ENCODE data around the gene DAZAP2. TPM values are rescaled to one million over a fixed set of nuclear protein-coding genes. Genes with fewer than 3 reads are reported as not detected.

DAZAP2 gene, protein sequence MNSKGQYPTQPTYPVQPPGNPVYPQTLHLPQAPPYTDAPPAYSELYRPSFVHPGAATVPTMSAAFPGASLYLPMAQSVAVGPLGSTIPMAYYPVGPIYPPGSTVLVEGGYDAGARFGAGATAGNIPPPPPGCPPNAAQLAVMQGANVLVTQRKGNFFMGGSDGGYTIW
- total RNA-seq: 89.1 TPM
- polyA plus RNA-seq: 487 TPM

DNA sequence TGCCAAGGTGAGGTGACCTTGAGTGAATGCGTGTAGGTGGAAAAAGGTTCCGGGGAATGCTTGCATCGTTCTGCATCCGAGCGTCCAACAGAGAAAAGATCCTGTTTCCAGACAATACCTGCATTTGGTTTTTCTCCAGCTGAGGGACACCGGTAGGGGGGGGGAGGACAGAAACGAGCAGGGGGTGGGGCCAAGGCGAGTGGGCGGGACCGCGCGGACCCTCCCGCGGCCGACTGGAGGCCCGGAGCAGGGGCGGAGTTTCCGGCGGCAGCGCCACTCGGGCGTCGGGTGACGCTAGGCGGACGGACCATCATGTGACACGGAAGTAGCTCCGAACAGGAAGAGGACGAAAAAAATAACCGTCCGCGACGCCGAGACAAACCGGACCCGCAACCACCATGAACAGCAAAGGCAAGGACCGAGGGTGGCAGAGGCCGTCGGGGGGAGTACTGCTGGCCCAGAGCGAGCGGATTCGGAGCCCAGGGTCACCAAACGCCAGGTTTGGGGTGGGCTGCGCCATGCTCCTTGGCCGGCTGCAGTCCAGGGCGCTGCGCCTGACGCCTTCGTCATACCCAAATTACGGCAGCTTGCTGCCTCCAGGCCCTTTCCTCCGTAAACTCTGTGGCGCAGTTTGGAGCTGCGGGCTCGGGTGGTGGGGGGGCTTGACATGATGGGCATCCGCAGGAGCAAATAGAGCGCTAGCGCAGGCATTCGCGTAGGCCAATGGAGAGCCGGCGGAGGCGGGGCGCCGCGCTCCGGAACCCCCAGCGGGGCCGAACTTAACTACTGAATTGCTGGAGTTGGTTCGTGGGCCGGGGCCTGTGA lies at the start of gene DAZAP2:
Gene DAZAP2 (plus strand): TSS at position 317 of the 825 bp plus-strand sequence. CDS start 82 bp downstream, at position 399.
- H3K36me3 ChIP-seq (ENCODE audit: insufficient read depth): peaks cover 2% of the 10 kb centered on the region
- WGBS: under 1% methylated on average over 70 of the region's 70 CpGs

GRCh38 chr12:51189790-51190355 lies 48.8 kb upstream of the DAZAP2 start:
- H3K36me3 ChIP-seq (ENCODE audit: insufficient read depth): no peaks in the 10 kb centered on the region

More for the DNA sequence above, at the start of gene DAZAP2:
- Histone ChIP-seq H3K4me1 (ENCODE audit: insufficient read depth) (no peaks in the 10 kb centered on the region), H3K27ac (ENCODE audit: low read depth) (peak within 1 kb of the TSS; percentile 100), H3K4me3 (ENCODE audit: low read depth, low read length) (peak within 1 kb of the TSS; percentile 71)
- peak; percentile 87 for DNase-seq (ENCODE audit: extremely low spot score)

GRCh38 chr12:51190820-51191219 lies 47.8 kb upstream of the DAZAP2 start:
- Histone ChIP-seq H3K36me3 (ENCODE audit: insufficient read depth) (no peaks in the 10 kb centered on the region), H3K4me3 (ENCODE audit: low read depth, low read length) (no peak overlapping the region), H3K27ac (ENCODE audit: low read depth) (no peak overlapping the region), H3K4me1 (ENCODE audit: insufficient read depth) (no peaks in the 10 kb centered on the region)
- whole genome bisulfite sequencing: 90% methylated on average over 4 of the region's 4 CpGs
- no peak for DNase-seq (ENCODE audit: extremely low spot score)

More at GRCh38 chr12:51189790-51190355, 48.8 kb upstream of the DAZAP2 start:
- Histone ChIP-seq H3K4me3 (ENCODE audit: low read depth, low read length) (no peak overlapping the region), H3K4me1 (ENCODE audit: insufficient read depth) (no peaks in the 10 kb centered on the region), H3K27ac (ENCODE audit: low read depth) (no peak overlapping the region)
- no peak for DNase-seq (ENCODE audit: extremely low spot score)
- 90% methylated on average over 14 of the region's 14 CpGs for WGBS

DNA sequence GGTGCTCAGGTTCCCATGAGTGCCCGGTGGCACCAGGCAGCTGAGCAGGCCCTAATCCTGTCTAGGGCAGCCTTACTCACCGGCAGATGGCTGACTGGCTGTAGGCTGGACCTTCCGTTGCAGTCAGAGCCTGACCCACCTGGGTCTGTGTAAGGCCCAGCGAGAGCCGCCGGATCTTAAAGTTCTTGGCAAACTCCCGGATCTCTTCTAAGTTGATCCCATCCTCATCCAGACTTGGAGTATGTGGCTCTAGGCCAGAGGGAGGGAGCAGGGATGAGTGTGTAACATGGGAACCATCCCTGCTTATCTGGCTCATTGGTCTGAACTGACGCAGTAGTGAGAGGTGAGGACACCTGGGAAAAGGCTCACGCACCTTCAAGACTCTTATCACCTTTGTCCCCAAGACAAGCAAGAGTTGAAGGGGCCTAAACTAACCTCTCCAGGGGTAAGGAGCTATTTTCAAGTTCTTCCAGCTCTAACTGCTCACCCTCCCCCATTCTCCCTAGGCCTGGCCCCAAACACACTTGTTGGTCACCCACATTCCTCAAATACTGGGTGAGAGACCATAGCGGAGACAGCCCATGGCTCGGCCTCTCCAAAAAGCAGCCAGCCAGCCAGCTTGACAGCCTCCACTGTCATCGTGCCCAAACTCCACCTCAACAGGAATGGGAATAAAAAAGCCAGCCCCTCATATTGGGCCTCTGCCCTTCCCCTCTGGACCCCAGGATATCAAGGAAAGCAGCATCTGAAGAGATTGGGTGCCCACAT lies 46.9 kb upstream of the DAZAP2 start:
- H3K4me3 ChIP-seq (ENCODE audit: low read depth, low read length): no peak overlapping the region
- H3K36me3 ChIP-seq (ENCODE audit: insufficient read depth): no peaks in the 10 kb centered on the region
- 95% methylated on average over 12 of the region's 12 CpGs for whole genome bisulfite sequencing
- no peak for DNase-seq (ENCODE audit: extremely low spot score)
- no peaks in the 10 kb centered on the region for H3K4me1 ChIP-seq (ENCODE audit: insufficient read depth)
- no peak overlapping the region for H3K27ac ChIP-seq (ENCODE audit: low read depth)

- Histone ChIP-seq H3K4me3 (ENCODE audit: low read depth, low read length) (no peak overlapping the region), H3K36me3 (ENCODE audit: insufficient read depth) (no peaks in the 10 kb centered on the region), H3K4me1 (ENCODE audit: insufficient read depth) (no peaks in the 10 kb centered on the region), H3K27ac (ENCODE audit: low read depth) (no peak overlapping the region)
- no peak for DNase-seq (ENCODE audit: extremely low spot score)
- WGBS: 89% methylated on average over 5 of the region's 5 CpGs
Observed at GRCh38 chr12:51192284-51192671, 46.3 kb upstream of the DAZAP2 start.

DNA sequence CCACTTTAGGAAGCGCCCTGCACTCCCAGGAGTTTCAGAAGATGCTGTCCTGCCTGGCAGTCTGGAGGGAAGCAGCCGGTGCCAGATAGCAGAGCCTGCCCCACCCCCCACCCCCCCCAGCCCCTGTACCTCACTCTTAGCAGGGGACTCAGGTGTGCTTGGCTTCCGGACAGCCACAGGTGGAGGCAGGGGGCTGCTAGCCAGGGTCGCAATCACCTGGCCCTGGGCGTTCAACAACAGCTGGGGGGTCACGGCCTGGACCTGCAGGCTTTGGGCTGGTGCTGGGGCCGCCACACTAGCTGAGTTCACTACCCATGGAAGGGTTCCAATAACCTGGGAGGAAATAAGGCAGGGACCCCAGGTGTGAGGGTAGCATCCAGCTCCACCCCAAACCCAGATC lies 42.8 kb upstream of the DAZAP2 start:
- Histone ChIP-seq H3K27ac (ENCODE audit: low read depth) (no peak overlapping the region), H3K4me1 (ENCODE audit: insufficient read depth) (no peaks in the 10 kb centered on the region), H3K36me3 (ENCODE audit: insufficient read depth) (no peaks in the 10 kb centered on the region), H3K4me3 (ENCODE audit: low read depth, low read length) (no peak overlapping the region)
- no peak for DNase-seq (ENCODE audit: extremely low spot score)
- WGBS: 92% methylated on average over 7 of the region's 7 CpGs

- Histone ChIP-seq H3K4me1 (ENCODE audit: insufficient read depth) (no peaks in the 10 kb centered on the region), H3K4me3 (ENCODE audit: low read depth, low read length) (no peak overlapping the region), H3K27ac (ENCODE audit: low read depth) (no peak overlapping the region), H3K36me3 (ENCODE audit: insufficient read depth) (no peaks in the 10 kb centered on the region)
- 90% methylated on average over 9 of the region's 9 CpGs for WGBS
- no peak for DNase-seq (ENCODE audit: extremely low spot score)
Observed at GRCh38 chr12:51196547-51196946, 42.1 kb upstream of the DAZAP2 start.

DNA sequence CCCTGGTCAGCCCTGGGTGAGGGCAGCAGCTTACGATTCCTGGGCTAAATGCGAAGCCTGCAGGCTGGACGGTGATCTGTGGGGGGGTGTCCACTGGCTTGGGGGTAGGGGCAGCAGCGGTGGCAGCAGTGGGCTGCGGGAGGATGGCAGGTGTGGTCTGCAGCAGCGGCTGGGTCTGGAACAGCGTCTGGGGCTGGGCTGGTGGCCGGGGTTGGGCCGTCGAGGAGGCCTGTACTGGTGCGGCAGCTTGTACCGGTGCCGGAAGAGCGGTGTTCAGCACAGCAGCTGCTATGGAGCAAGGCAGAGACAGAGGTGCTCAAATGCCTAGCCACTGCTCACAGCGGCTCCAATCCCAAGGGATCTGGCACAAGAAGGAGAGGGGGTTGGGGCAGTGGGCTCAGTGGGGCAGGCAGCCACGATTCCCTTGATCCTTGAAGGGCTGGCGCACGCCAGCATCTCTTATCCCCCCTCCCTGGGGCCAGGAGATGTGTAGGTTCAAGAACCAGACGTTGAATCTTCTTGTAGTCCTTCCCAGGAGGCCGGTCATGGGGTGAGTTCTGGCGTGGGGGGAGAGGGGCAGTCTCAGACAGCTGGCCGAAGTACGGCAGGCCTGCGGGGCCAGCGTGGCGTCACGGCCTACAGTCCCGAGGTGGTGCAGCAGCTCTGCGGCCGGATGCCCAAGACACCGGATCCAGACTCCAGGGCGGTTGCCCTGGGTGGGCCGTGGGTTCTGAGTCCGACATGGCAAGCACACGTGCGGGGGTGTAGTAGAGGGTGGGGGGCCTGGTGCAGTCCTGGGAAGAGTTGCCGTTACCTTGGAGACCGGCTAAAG lies 40.7 kb upstream of the DAZAP2 start:
- 91% methylated on average over 38 of the region's 38 CpGs for WGBS
- H3K4me1 ChIP-seq (ENCODE audit: insufficient read depth): no peaks in the 10 kb centered on the region
- no peaks in the 10 kb centered on the region for H3K36me3 ChIP-seq (ENCODE audit: insufficient read depth)
- DNase-seq (ENCODE audit: extremely low spot score): no peak
- H3K27ac ChIP-seq (ENCODE audit: low read depth): no peak overlapping the region
- H3K4me3 ChIP-seq (ENCODE audit: low read depth, low read length): no peak overlapping the region

DNA sequence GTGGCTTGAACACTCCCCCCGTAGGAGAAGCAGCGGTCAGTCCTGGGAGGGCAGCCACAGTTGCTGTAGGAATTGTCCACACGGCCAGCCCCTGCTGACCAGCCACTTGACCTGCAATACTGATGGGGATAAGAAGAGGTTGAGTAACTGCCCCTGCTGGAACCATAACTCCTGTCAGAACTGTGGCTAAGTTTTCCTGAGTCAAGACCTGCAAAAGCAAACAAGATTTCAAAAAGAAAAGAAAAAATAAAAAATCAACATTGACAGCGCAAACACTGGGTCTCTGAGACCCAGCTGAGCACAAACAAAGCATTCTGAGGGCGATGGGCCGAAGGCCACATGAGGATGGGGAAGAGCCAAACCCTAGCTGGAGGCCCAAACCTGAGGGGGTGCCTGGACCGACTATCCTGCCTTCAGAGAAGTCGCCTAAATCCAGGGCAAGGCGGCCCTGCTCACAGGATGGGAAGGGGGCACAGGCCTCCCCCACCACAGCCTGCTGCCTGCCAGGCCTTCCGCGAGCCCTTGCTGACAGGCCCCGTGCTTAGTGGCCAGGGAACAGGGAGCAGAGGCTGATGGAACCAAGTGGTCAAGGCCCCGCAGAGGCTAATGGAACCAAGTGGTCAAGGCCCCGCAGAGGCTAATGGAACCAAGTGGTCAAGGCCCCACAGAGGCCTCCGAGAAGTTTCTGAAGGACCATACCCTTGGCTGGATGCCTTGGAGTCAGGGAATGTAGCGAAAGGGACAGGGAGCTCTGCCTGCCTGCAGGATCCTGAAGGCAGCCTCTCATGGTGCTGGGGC lies 39.9 kb upstream of the DAZAP2 start:
- H3K4me1 ChIP-seq (ENCODE audit: insufficient read depth): no peaks in the 10 kb centered on the region
- no peaks in the 10 kb centered on the region for H3K36me3 ChIP-seq (ENCODE audit: insufficient read depth)
- no peak for DNase-seq (ENCODE audit: extremely low spot score)
- H3K4me3 ChIP-seq (ENCODE audit: low read depth, low read length): no peak overlapping the region
- WGBS: 86% methylated on average over 16 of the region's 16 CpGs
- H3K27ac ChIP-seq (ENCODE audit: low read depth): no peak overlapping the region

GRCh38 chr12:51199366-51199945 lies 39.2 kb upstream of the DAZAP2 start:
- 91% methylated on average over 10 of the region's 10 CpGs for WGBS
- Histone ChIP-seq H3K27ac (ENCODE audit: low read depth) (no peak overlapping the region), H3K4me1 (ENCODE audit: insufficient read depth) (no peaks in the 10 kb centered on the region), H3K4me3 (ENCODE audit: low read depth, low read length) (no peak overlapping the region), H3K36me3 (ENCODE audit: insufficient read depth) (no peaks in the 10 kb centered on the region)
- no peak for DNase-seq (ENCODE audit: extremely low spot score)

- Histone ChIP-seq H3K4me1 (ENCODE audit: insufficient read depth) (no peaks in the 10 kb centered on the region), H3K36me3 (ENCODE audit: insufficient read depth) (no peaks in the 10 kb centered on the region), H3K4me3 (ENCODE audit: low read depth, low read length) (no peak overlapping the region), H3K27ac (ENCODE audit: low read depth) (no peak overlapping the region)
- DNase-seq (ENCODE audit: extremely low spot score): no peak
- 88% methylated on average over 7 of the region's 7 CpGs for WGBS
Observed at GRCh38 chr12:51200156-51200555, 38.5 kb upstream of the DAZAP2 start.

DNA sequence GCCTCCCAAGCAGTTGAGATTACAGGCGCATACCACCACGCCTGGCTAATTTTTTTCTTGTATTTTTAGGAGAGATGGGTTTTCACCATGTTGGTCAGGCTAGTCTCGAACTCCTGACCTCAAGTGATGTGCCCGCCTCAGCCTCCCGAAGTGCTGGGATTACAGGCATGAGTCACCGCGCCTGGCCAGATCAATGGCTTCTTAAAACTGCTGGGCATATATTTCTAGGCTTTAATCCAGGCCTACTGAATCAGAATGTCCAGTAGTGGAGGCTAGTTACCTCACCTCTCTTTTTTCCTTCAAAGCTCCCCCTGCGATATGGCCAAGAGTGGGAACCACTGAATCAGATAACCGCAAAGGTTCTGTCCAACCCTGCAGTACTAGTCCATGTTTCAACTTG lies 37.8 kb upstream of the DAZAP2 start:
- no peak overlapping the region for H3K4me3 ChIP-seq (ENCODE audit: low read depth, low read length)
- H3K4me1 ChIP-seq (ENCODE audit: insufficient read depth): no peaks in the 10 kb centered on the region
- no peaks in the 10 kb centered on the region for H3K36me3 ChIP-seq (ENCODE audit: insufficient read depth)
- WGBS: 92% methylated on average over 9 of the region's 9 CpGs
- no peak overlapping the region for H3K27ac ChIP-seq (ENCODE audit: low read depth)
- no peak for DNase-seq (ENCODE audit: extremely low spot score)
